Chondrocyte (in vitro differentiated cells): ENCODE measurements around the gene NDEL1. TPM values are rescaled to one million over a fixed set of nuclear protein-coding genes. Genes with fewer than 3 reads are reported as not detected.

Source experiments
- DNase-seq: peaks from one replicate; pipeline ENCODE4 v3.0.0; 2021; ENCODE audit warnings: mixed read lengths, low spot score
- H3K27ac Mint-ChIP-seq: one replicate; pipeline ENCODE4 v1.8.0; 2021; ENCODE audit warnings: mild to moderate bottlenecking, moderate library complexity, mixed read lengths; ENCODE audit not compliant: unreplicated experiment
- H3K27me3 Mint-ChIP-seq: 2 replicates; pipeline ENCODE4 v1.8.0; 2021; ENCODE audit warnings: low read depth, mixed read lengths
- H3K36me3 Mint-ChIP-seq: 2 replicates; pipeline ENCODE4 v1.8.0; 2021; ENCODE audit warnings: low read depth, mixed read lengths
- H3K4me1 Mint-ChIP-seq: 2 replicates; pipeline ENCODE4 v1.8.0; 2021; ENCODE audit warnings: low read depth, mild to moderate bottlenecking, mixed read lengths
- H3K4me3 Mint-ChIP-seq: one replicate; pipeline ENCODE4 v1.8.0; 2021; ENCODE audit warnings: mild to moderate bottlenecking, moderate library complexity, mixed read lengths; ENCODE audit not compliant: unreplicated experiment
- H3K9me3 Mint-ChIP-seq: 2 replicates; pipeline ENCODE4 v1.8.0; 2021; ENCODE audit warnings: low read depth, mixed read lengths
- CTCF ChIP-seq: fragments of 200-600 bp; sonication (generic); IDR thresholded peaks from 2 replicates; pipeline ENCODE4 v1.5.0; 2021; ENCODE audit warnings: antibody characterized with exemption, mild to moderate bottlenecking, moderate library complexity
- total RNA-seq: library from RNA; stranded (reverse); gene quantifications from 3 replicates; pipeline ENCODE4 v1.2.1, GENCODE V29; 2021

Gene NDEL1
- total RNA-seq, 1 donor from 2014 or later = 112 TPM

- no peak for TF ChIP-seq CTCF
- no peak overlapping the region for H3K27ac Mint-ChIP-seq
- H3K4me1 Mint-ChIP-seq = peaks cover 8% of the 10 kb centered on the region
- no peaks in the 10 kb centered on the region for H3K9me3 Mint-ChIP-seq
- H3K4me3 Mint-ChIP-seq = no peak overlapping the region
- peaks cover 51% of the 10 kb centered on the region for H3K36me3 Mint-ChIP-seq
- no peaks in the 10 kb centered on the region for H3K27me3 Mint-ChIP-seq
- no peak for DNase-seq
Observed at GRCh38 chr17:8506145-8506544, 70.5 kb downstream of the NDEL1 start.

GRCh38 chr17:8514801-8515200 lies 79.1 kb downstream of the NDEL1 start:
- Mint-ChIP-seq H3K27me3 (no peaks in the 10 kb centered on the region), H3K9me3 (no peaks in the 10 kb centered on the region), H3K4me3 (no peak overlapping the region), H3K36me3 (peaks cover 60% of the 10 kb centered on the region), H3K27ac (peak overlapping the region; percentile 27), H3K4me1 (no peaks in the 10 kb centered on the region)
- DNase-seq = no peak
- TF ChIP-seq CTCF = no peak

Other genes starting within 250 kb of the NDEL1 start
- gene BORCS6, start 245.7 kb upstream of the NDEL1 start, total RNA-seq = 5.5 to 8.6 TPM (median 8.2 TPM) in 3 replicates
- gene AURKB, start 225.3 kb upstream of the NDEL1 start, total RNA-seq = 8.6 to 14.1 TPM (median 8.9 TPM) in 3 replicates
- 19.9 to 28.7 TPM (median 22.1 TPM) in 3 replicates for gene CTC1, start 187.8 kb upstream of the NDEL1 start, total RNA-seq
- gene PFAS, start 186.6 kb upstream of the NDEL1 start, total RNA-seq = 30.2 to 52.1 TPM (median 32.7 TPM) in 3 replicates
- 19.8 to 24.5 TPM (median 21.2 TPM) in 3 replicates for gene RANGRF, start 147.2 kb upstream of the NDEL1 start, total RNA-seq
- gene SLC25A35, start 140.5 kb upstream of the NDEL1 start, total RNA-seq = 4.2 to 8.4 TPM (median 5.5 TPM) in 3 replicates
- gene ARHGEF15, start 125.6 kb upstream of the NDEL1 start, total RNA-seq = not detected in 3 replicates
- not detected in 3 replicates for gene ODF4, start 96.0 kb upstream of the NDEL1 start, total RNA-seq
- gene RPL26, start 52.7 kb upstream of the NDEL1 start, total RNA-seq = 1,065 to 1,130 TPM (median 1,086 TPM) in 3 replicates
- gene RNF222, start 38.1 kb upstream of the NDEL1 start, total RNA-seq = not detected in 3 replicates
- 211 to 296 TPM (median 284 TPM) in 3 replicates for gene MYH10, start 194.8 kb downstream of the NDEL1 start, total RNA-seq